AG04450 (cell line): ENCODE data around the gene ITGAL. TPM values are rescaled to one million over a fixed set of nuclear protein-coding genes. Genes with fewer than 3 reads are reported as not detected.

ENCODE experiments used
- CTCF ChIA-PET: fragments of 300-600, 350-600 bp; formaldehyde crosslinking; extraction: SDS; loops from one replicate; lab custom pipeline; 2022; ENCODE audit warnings: antibody characterized with exemption, inconsistent platforms; lab: Charles Lee
- POLR2A ChIA-PET: fragments of 350-600 bp; formaldehyde crosslinking; extraction: SDS; loops from one replicate; lab custom pipeline; 2021; ENCODE audit warnings: antibody characterized with exemption, inconsistent platforms; lab: Yijun Ruan, JAX
- DNase-seq: peaks from one replicate; pipeline ENCODE4 v3.0.0-alpha.2; 2011; ENCODE audit warnings: low read depth, low spot score
- H3K27ac ChIP-seq: one replicate; pipeline ENCODE4 v1.5.1; 2012; ENCODE audit warnings: low read depth, low read length, control low read depth
- H3K27me3 ChIP-seq: one replicate; pipeline ENCODE4 v1.6.0; 2012; ENCODE audit warnings: low read length; ENCODE audit not compliant: control insufficient read depth, insufficient read depth
- H3K4me3 ChIP-seq: 2 replicates; pipeline ENCODE4 v1.5.1; 2011; ENCODE audit warnings: mild to moderate bottlenecking, low read depth, low read length, control low read depth
- H3K9me3 ChIP-seq: 2 replicates; pipeline ENCODE4 v1.5.1; 2012; ENCODE audit warnings: low read length; ENCODE audit not compliant: control insufficient read depth, insufficient read depth
- CTCF ChIP-seq: IDR thresholded peaks from 2 replicates; pipeline ENCODE4 v1.5.1; 2011; ENCODE audit warnings: low read depth, low read length, control low read depth, inconsistent platforms
- polyA plus RNA-seq: library from polyadenylated mRNA; depleted of rRNA; stranded (reverse); fragments of >200 nt; gene quantifications from 2 replicates; pipeline ENCODE4 v1.2.3, GENCODE V29; 2011

The ITGAL gene
- polyA plus RNA-seq, 1 experiment, result not detected

- no peaks in the 10 kb centered on the region for H3K9me3 ChIP-seq
- CTCF ChIA-PET, result no interaction called here
- TF ChIP-seq CTCF, result no peak
- DNase-seq, result no peak
- POLR2A ChIA-PET, result no interaction called here
- H3K4me3 ChIP-seq, result no peak overlapping the region
- no peak overlapping the region for H3K27ac ChIP-seq
- no peaks in the 10 kb centered on the region for H3K27me3 ChIP-seq
These were observed 73.6 kb downstream of the ITGAL start for GRCh38 chr16:30546115-30546514.

GRCh38 chr16:30548416-30549253 lies 76.1 kb downstream of the ITGAL start:
- POLR2A ChIA-PET, result interaction anchor here (0.7 kb wide), 1 partner anchor 9 kb away, joined by 4 read pairs; no protein-coding TSS in a partner anchor

GRCh38 chr16:30551781-30552180 lies 79.2 kb downstream of the ITGAL start:
- no peak overlapping the region for H3K4me3 ChIP-seq
- no peaks in the 10 kb centered on the region for H3K27me3 ChIP-seq
- CTCF ChIA-PET, result interaction anchor here (0.5 to 0.6 kb wide), 3 partner anchors 17 to 84 kb away, joined by 3 to 4 read pairs (median 3); partner anchors contain the start of gene ZNF747
- H3K9me3 ChIP-seq, result no peaks in the 10 kb centered on the region
- no peak overlapping the region for H3K27ac ChIP-seq
- POLR2A ChIA-PET, result no interaction called here
- no peak for TF ChIP-seq CTCF
- DNase-seq, result no peak

More at GRCh38 chr16:30548416-30549253, 76.1 kb downstream of the ITGAL start:
- Histone ChIP-seq H3K27ac (no peak overlapping the region), H3K27me3 (no peaks in the 10 kb centered on the region), H3K9me3 (no peaks in the 10 kb centered on the region), H3K4me3 (no peak overlapping the region)
- no peak for TF ChIP-seq CTCF
- CTCF ChIA-PET, result no interaction called here
- DNase-seq, result no peak

- DNase-seq, result no peak
- ChIA-PET POLR2A (no interaction called here), CTCF (interaction anchor here (0.7 kb wide), 1 partner anchor 369 kb away, joined by 3 read pairs; the partner anchor contains the start of gene CORO1A)
- no peak for TF ChIP-seq CTCF
- Histone ChIP-seq H3K4me3 (no peak overlapping the region), H3K27ac (no peak overlapping the region), H3K9me3 (no peaks in the 10 kb centered on the region; the same call in 1 of the 2 replicates), H3K27me3 (no peaks in the 10 kb centered on the region)
These were observed 80.4 kb downstream of the ITGAL start for GRCh38 chr16:30552956-30553355.

- H3K4me3 ChIP-seq, result no peak overlapping the region
- no peak for DNase-seq
- TF ChIP-seq CTCF, result no peak
- H3K9me3 ChIP-seq, result no peaks in the 10 kb centered on the region; the same call in 1 of the 2 replicates
- POLR2A ChIA-PET, result no interaction called here
- no peak overlapping the region for H3K27ac ChIP-seq
- CTCF ChIA-PET, result no interaction called here
- no peaks in the 10 kb centered on the region for H3K27me3 ChIP-seq
These were observed 80.9 kb downstream of the ITGAL start for GRCh38 chr16:30553393-30553899.
